T-helper 17 cell (primary cell): Measurements from ENCODE around the gene LRP11. TPM values are rescaled to one million over a fixed set of nuclear protein-coding genes. Genes with fewer than 3 reads are reported as not detected.
"Not testable (repeated sequence)": the region's sequence is repeated elsewhere in the genome, so short reads cannot be mapped to it uniquely, and the experiment has no call there.

Source experiments
- ATAC-seq: fragments of 150-1000 bp; cut with Tn5 transposase; 2 replicates; pipeline ENCODE4 v1.10.0; 2021; ENCODE audit warnings: mild to moderate bottlenecking, moderate library complexity
- DNase-seq, 3 donors: peaks; one replicate each; pipeline versions ENCODE4 v3.0.0 to v3.0.0-alpha.2; 2020 to 2021
- H3K9me3 ChIP-seq: one replicate; pipeline ENCODE4 v1.7.0; 2013; ENCODE audit warnings: low read length, mild to moderate bottlenecking; ENCODE audit not compliant: control insufficient read depth, poor library complexity, severe bottlenecking
- H3K27ac Mint-ChIP-seq: one replicate; pipeline ENCODE4 v1.8.0; 2022; ENCODE audit warnings: mild to moderate bottlenecking, moderate library complexity, mixed read lengths
- H3K27me3 Mint-ChIP-seq: one replicate; pipeline ENCODE4 v1.8.0; 2022; ENCODE audit warnings: mixed read lengths
- H3K36me3 Mint-ChIP-seq: one replicate; pipeline ENCODE4 v1.8.0; 2022; ENCODE audit warnings: low read depth, mixed read lengths
- H3K4me1 Mint-ChIP-seq: one replicate; pipeline ENCODE4 v1.8.0; 2022; ENCODE audit warnings: mild to moderate bottlenecking, mixed read lengths
- H3K4me3 Mint-ChIP-seq: one replicate; pipeline ENCODE4 v1.8.0; 2022; ENCODE audit warnings: mild to moderate bottlenecking, moderate library complexity, mixed read lengths
- total RNA-seq, 4 donors: library from RNA in 2 of 4; stranded (reverse) in 2 of 4; gene quantifications; one replicate each; pipeline ENCODE4 v1.2.3 and lab custom pipeline; 2022 to 2026

Gene LRP11
- total RNA-seq, 2 donors from 2014 or later: 1.8 to 2.5 TPM

DNA sequence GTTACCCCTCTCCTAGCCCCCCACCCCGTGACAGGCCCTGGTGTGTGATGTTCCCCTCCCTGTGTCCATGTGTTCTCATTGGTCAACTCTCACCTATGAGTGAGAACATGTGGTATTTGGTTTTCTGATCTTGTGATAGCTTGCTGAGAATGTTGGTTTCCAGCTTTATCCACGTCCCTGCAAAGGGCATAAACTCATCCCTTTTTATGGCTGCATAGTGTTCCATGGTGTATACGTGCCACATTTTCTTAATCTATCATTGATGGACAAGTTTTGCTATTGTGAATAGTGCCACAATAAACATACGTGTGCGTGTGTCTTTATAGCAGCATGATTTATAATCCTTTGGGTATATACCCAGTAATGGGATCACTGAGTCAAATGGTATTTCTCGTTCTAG is 27.7 kb upstream of the LRP11 start:
- peaks cover 21% of the 10 kb centered on the region for H3K27me3 Mint-ChIP-seq
- H3K27ac Mint-ChIP-seq, DNase-seq, H3K9me3 ChIP-seq, ATAC-seq, H3K4me3 Mint-ChIP-seq, H3K36me3 Mint-ChIP-seq: not testable (repeated sequence)
- peaks cover 29% of the 10 kb centered on the region for H3K4me1 Mint-ChIP-seq

- Mint-ChIP-seq H3K27me3 (peaks cover 21% of the 10 kb centered on the region), H3K4me1 (peaks cover 24% of the 10 kb centered on the region), H3K27ac (peak overlapping the region; percentile 34), H3K4me3 (no peak overlapping the region), H3K36me3 (peaks cover 2% of the 10 kb centered on the region)
- H3K9me3 ChIP-seq: no peaks in the 10 kb centered on the region
- no peak for DNase-seq
- ATAC-seq: no peak
Observed at GRCh38 chr6:149891259-149891658, 27.1 kb upstream of the LRP11 start.

DNA sequence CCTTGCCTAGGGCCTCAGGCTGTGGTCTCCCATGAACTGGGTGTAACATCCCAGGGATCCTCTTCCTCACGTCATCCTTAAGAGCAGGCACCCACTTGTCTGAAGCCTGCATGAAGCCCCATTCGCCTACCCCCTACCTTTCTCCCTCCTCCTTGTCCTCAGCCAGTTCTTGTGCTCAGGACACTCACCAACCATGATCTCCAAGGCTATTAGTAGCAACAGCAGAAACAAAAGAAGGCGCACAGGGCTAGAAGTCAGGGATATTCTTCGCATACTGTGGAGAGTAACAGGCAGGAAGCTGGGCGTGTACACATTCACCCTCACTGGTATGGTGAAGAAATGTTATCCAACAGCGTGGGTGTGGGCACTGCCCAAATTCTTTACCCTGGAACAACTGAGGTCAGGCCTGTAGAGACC is 26.5 kb upstream of the LRP11 start:
- Mint-ChIP-seq H3K27me3 (peaks cover 21% of the 10 kb centered on the region), H3K36me3 (peaks cover 2% of the 10 kb centered on the region), H3K27ac (no peak overlapping the region), H3K4me1 (peaks cover 18% of the 10 kb centered on the region), H3K4me3 (no peak overlapping the region)
- no peaks in the 10 kb centered on the region for H3K9me3 ChIP-seq
- DNase-seq (no peak), ATAC-seq (no peak)

DNA sequence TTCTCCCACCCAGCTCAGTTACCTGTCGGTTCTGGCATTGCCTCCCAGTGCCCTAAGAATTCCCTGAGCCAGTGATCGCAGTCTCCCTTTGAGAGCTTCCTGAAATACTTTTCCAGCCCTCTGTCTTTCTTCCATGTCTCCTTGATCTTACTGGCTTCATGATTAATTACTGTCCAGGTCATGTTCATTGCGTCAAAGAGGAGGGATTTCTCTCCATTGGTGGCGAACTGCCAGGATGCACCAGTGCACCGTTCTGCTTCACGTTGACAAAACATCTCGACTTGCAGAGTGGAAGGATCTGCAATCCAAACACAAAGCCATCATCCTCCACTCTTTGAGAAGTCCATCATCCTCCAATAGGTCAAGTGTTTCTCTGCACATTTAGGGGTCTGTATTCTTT is 25.2 kb upstream of the LRP11 start:
- peaks cover 14% of the 10 kb centered on the region for H3K27me3 Mint-ChIP-seq

DNA sequence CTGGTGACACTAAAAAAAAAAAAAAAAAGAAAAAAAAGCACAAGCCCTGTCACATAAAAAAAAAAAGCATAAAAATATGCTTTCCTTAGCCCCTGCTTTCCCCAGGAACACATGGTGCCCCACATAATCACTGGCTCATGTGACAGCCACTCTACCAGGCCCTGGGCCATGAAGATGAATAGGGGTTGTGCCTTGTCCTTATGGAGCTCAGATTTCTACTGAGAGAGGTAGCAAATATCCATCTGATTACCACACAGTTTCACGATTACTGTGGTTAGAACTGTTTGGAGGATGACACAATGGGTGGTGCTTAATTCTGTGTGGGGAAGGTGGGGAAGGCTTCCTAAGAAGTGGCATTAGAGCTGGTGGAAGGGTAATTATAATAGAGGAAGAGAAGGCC is 24.5 kb upstream of the LRP11 start:
- H3K4me3 Mint-ChIP-seq: no peak overlapping the region
- ATAC-seq: no peak
- no peaks in the 10 kb centered on the region for H3K9me3 ChIP-seq
- H3K27me3 Mint-ChIP-seq: peaks cover 19% of the 10 kb centered on the region
- no peak for DNase-seq
- H3K4me1 Mint-ChIP-seq: peaks cover 7% of the 10 kb centered on the region
- peaks cover 2% of the 10 kb centered on the region for H3K36me3 Mint-ChIP-seq
- H3K27ac Mint-ChIP-seq: no peak overlapping the region

More for the DNA sequence above, 25.2 kb upstream of the LRP11 start:
- peaks cover 7% of the 10 kb centered on the region for H3K4me1 Mint-ChIP-seq
- H3K27ac Mint-ChIP-seq: no peak overlapping the region
- DNase-seq (no peak), ATAC-seq (no peak)
- no peak overlapping the region for H3K4me3 Mint-ChIP-seq
- H3K9me3 ChIP-seq: no peaks in the 10 kb centered on the region
- peaks cover 2% of the 10 kb centered on the region for H3K36me3 Mint-ChIP-seq

GRCh38 chr6:149888093-149888492 is 23.9 kb upstream of the LRP11 start:
- Mint-ChIP-seq H3K27me3 (peaks cover 19% of the 10 kb centered on the region), H3K27ac (no peak overlapping the region), H3K4me1 (peaks cover 7% of the 10 kb centered on the region), H3K4me3 (no peak overlapping the region), H3K36me3 (peaks cover 2% of the 10 kb centered on the region)
- no peaks in the 10 kb centered on the region for H3K9me3 ChIP-seq
- DNase-seq: no peak
- ATAC-seq: no peak

- ATAC-seq (no peak), DNase-seq (no peak)
- no peaks in the 10 kb centered on the region for H3K9me3 ChIP-seq
- Mint-ChIP-seq H3K27me3 (peaks cover 19% of the 10 kb centered on the region), H3K4me3 (no peak overlapping the region), H3K27ac (no peak overlapping the region), H3K4me1 (peaks cover 7% of the 10 kb centered on the region), H3K36me3 (peaks cover 2% of the 10 kb centered on the region)
Observed at GRCh38 chr6:149887343-149887742, 23.2 kb upstream of the LRP11 start.

DNA sequence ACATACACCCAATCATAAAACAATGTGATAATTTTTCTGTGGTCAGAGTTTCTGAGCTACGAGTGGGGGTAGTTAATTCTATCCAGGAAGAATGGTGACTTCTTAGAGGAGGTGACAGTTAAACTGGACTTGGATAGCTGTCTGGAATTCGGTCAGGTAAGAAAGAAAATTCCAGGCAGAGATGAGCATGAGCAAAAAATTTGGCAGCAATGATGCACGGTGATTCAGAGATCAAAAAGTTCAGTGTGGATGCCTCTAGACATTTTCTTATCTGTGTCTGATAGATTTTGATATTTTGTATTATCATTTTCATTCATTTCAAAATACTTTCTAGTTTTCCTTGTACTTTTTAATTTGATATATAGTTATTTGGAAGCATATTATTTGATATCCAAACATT is 21.7 kb upstream of the LRP11 start:
- no peak for DNase-seq

DNA sequence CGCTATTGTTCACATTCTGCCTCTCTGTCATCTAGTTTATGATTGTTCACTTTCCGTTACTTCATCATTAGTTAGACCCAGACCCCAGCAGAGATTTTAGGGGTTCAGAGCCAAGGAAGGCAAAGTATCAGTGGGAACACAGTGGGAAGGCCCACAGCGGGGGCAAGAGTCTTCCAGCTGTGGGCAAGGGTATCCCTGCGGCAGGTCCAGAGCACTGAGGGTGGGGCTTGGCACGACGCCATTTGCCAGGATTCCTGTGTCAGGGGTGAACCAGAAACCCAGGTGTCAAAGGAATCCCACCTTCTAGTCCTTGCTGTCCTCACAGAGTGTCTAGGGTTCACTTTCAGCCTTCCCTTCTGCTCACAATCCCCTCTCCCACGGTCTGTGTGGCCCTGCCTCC is 20.5 kb upstream of the LRP11 start:
- ATAC-seq (no peak), DNase-seq (no peak)
- Mint-ChIP-seq H3K27ac (no peak overlapping the region), H3K4me3 (no peak overlapping the region), H3K4me1 (peaks cover 4% of the 10 kb centered on the region), H3K36me3 (peaks cover 4% of the 10 kb centered on the region), H3K27me3 (peaks cover 40% of the 10 kb centered on the region)
- H3K9me3 ChIP-seq: no peaks in the 10 kb centered on the region

More for the DNA sequence above, 21.7 kb upstream of the LRP11 start:
- H3K27ac Mint-ChIP-seq: no peak overlapping the region
- H3K9me3 ChIP-seq: no peaks in the 10 kb centered on the region
- peaks cover 31% of the 10 kb centered on the region for H3K27me3 Mint-ChIP-seq
- peaks cover 4% of the 10 kb centered on the region for H3K36me3 Mint-ChIP-seq
- no peak overlapping the region for H3K4me3 Mint-ChIP-seq
- peaks cover 7% of the 10 kb centered on the region for H3K4me1 Mint-ChIP-seq
- ATAC-seq: no peak

DNA sequence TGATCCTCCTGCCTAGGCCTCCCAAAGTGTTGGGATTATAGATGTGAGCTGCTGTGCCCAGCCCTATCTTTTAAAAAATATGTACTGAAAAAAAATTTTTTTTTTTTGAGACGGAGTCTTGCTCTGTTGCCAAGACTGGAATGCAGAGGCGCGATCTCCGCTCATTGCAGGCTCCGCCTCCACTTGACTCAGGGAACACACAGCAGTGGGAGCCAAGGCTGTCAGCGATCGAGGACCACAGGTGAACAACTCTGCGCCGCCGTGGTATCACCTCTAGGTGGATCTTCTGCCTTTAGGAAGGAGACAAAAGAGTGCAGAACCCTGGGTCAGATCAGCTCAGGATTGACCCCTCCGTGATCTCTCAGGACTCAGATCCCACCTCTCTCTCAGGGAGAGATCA is 20.1 kb upstream of the LRP11 start:
- peaks cover 44% of the 10 kb centered on the region for H3K27me3 Mint-ChIP-seq
- H3K9me3 ChIP-seq: no peaks in the 10 kb centered on the region
- H3K27ac Mint-ChIP-seq: peak overlapping the region; percentile 57
- H3K4me3 Mint-ChIP-seq: no peak overlapping the region
- DNase-seq (no peak), ATAC-seq (no peak)
- peaks cover 4% of the 10 kb centered on the region for H3K4me1 Mint-ChIP-seq
- H3K36me3 Mint-ChIP-seq: peaks cover 4% of the 10 kb centered on the region

DNA sequence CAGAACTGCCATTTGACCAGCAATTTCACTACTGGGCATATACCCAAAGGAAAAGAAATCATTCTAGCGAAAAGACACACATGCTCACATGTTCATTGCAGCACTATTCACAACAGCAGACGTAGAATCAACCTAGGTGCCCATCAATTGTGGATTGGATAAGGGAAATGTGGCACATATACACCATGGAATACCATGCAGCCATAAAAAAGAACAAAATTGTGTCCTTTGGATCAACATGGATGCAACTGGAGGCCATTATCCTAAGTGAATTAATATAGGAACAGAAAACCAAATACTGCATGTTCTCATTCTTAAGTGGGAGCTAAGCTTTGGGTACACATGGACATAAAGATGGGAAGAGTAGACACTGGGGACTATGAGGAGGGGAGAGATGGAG is 17.7 kb upstream of the LRP11 start:
- DNase-seq (no peak), ATAC-seq (no peak)
- Mint-ChIP-seq H3K27ac (no peak overlapping the region), H3K4me3 (no peak overlapping the region), H3K4me1 (peaks cover 2% of the 10 kb centered on the region), H3K27me3 (peaks cover 50% of the 10 kb centered on the region), H3K36me3 (peaks cover 2% of the 10 kb centered on the region)
- H3K9me3 ChIP-seq: no peaks in the 10 kb centered on the region

DNA sequence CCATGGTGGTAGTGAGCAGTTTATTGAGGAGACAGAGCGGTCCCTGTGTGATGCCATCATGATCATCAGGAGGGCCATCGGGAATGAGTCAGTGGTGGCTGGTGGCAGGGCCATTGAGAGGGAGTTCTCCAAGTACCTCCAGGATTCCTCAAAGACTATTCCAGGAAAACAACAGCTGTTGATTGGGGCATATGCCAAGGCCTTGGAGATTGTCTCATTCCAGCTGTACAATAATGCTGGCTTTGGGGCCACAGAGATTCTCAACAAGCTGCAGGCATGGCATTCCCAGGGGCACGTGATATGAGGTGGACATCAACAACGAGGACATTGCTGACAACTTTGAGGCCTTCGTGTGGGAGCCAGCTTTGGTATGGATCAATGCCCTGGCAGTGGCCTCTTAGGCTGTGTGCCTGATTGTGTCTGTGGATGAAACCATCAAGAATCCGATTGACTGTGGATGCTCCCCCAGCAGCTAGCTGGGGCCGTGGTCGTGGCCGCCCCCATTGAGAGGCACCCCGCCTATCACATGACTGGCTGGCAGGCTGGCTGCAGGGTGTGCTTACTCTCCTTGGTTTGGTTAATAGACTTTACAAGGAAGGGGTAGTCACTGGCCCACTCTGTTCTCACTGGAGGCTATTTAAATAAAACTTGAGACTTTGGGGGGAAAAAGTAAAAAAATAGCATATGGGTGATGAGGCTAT is 17.1 kb upstream of the LRP11 start:
- ATAC-seq: no peak
- no peak overlapping the region for H3K4me3 Mint-ChIP-seq
- peaks cover 2% of the 10 kb centered on the region for H3K36me3 Mint-ChIP-seq
- no peaks in the 10 kb centered on the region for H3K9me3 ChIP-seq
- DNase-seq: no peak
- no peak overlapping the region for H3K27ac Mint-ChIP-seq
- H3K4me1 Mint-ChIP-seq: peaks cover 2% of the 10 kb centered on the region
- H3K27me3 Mint-ChIP-seq: peaks cover 55% of the 10 kb centered on the region

GRCh38 chr6:149877659-149878058 is 13.5 kb upstream of the LRP11 start:
- Mint-ChIP-seq H3K36me3 (peaks cover 6% of the 10 kb centered on the region), H3K27ac (no peak overlapping the region), H3K4me1 (peaks cover 2% of the 10 kb centered on the region), H3K27me3 (peaks cover 67% of the 10 kb centered on the region), H3K4me3 (no peak overlapping the region)
- no peak for ATAC-seq
- DNase-seq: no peak
- H3K9me3 ChIP-seq: no peaks in the 10 kb centered on the region

- DNase-seq (no peak), ATAC-seq (no peak)
- no peak overlapping the region for H3K4me3 Mint-ChIP-seq
- H3K9me3 ChIP-seq: no peaks in the 10 kb centered on the region
- peaks cover 59% of the 10 kb centered on the region for H3K27me3 Mint-ChIP-seq
- peaks cover 6% of the 10 kb centered on the region for H3K36me3 Mint-ChIP-seq
- H3K27ac Mint-ChIP-seq: no peak overlapping the region
- H3K4me1 Mint-ChIP-seq: no peaks in the 10 kb centered on the region
Observed at GRCh38 chr6:149876241-149876933, 12.2 kb upstream of the LRP11 start.
